Putamen (tissue), 1 donor: ENCODE measurements around the gene NFASC.

Experiments
- DNase-seq: peaks from one replicate; pipeline ENCODE4 v3.0.0-alpha.2; 2016; ENCODE audit warnings: low spot score

Gene NFASC

DNA sequence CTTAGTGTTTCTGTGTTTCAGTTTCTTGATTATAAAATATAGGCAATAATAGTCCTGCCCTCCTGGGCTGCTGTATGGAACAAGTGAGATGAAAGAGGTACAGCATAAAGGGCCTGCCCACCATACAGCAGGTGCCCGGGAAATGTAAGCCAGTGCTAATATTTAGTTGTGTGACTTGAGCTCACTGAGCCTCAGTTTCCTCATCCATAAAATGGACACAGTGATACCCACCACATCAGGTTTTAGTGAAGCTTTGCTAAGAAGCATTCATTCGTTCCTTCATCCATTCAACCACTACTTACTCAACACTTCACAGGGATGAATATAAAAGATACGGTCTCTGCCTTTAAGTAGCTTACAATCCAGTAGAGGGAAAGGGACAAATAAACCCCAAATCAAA is 192.2 kb downstream of the NFASC start:
- no peak for DNase-seq

DNA sequence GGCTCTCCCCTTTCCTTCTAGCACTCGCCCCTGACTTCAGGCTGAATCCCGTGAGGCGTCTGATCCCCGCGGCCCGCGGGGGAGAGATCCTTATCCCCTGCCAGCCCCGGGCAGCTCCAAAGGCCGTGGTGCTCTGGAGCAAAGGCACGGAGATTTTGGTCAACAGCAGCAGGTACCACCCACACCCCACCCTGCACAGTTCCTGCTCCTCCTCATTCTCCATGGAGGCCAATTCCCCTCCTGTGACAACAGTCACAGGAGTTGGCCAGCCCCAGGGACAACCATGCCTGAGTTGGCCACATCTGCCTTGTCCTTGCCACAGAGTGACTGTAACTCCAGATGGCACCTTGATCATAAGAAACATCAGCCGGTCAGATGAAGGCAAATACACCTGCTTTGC is 193.6 kb downstream of the NFASC start:
- no peak for DNase-seq

DNA sequence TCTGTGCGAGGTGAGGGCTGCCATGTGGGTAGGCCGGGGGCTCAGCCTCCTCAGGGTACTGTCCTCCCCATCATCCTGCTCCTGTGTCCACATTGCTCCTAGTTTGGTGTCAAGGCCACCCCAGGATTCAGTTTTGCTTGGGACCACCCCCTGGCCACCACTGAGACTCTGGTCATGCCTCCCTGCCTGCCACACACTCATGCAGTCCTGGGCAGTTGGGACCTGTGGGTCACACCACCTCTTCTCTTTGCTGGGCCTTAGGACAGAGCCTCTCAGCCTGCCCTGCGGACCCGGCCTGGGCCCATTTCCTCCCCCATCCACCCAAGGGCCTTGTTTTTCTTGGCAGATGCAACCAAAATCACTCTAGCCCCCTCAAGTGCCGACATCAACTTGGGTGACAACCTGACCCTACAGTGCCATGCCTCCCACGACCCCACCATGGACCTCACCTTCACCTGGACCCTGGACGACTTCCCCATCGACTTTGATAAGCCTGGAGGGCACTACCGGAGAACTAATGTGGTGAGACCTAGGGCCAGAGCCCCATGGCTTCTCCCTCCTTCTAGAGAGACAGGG is 194.2 kb downstream of the NFASC start:
- DNase-seq: no peak

DNA sequence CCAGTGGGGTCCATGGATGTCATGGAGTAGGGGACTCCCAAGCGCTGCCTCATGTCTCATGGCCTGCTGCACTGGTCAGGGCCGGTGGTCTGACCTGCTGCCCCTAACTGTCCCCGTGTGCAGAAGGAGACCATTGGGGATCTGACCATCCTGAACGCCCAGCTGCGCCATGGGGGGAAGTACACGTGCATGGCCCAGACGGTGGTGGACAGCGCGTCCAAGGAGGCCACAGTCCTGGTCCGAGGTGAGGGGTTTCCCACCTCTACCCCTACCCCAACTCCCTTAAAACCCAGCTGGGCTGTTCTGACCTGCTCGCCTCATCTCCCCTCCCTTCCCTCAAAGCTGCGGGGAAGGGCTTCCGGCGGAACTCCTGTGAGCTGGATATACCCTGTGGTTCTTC is 195.0 kb downstream of the NFASC start:
- DNase-seq: no peak

DNA sequence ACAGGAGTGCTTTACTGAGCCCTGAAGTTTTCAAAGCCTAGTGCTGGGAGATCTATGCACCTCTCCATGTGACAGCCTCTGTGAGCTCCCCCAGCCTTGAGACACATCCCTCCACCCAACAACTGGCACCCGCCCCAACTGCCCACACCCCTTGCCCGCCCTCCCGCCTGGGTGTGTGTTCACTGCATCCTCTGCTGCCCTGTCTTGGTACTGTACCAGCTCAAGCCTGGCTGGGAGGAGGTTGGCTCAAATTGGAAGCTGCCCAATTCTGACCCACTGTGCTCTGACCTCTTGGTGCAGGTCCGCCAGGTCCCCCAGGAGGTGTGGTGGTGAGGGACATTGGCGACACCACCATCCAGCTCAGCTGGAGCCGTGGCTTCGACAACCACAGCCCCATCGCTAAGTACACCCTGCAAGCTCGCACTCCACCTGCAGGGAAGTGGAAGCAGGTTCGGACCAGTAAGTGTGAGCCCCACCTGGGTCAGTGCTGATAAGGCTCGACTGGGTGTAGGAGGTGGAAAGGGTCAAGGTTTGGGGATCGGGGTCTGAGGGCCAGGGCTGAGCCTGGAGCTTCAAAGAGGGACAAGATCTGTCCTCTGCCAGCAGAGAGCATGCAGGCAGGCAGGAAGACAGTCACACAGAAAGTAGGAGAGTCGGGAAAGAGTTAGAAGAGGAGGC is 195.6 kb downstream of the NFASC start:
- DNase-seq: no peak

DNA sequence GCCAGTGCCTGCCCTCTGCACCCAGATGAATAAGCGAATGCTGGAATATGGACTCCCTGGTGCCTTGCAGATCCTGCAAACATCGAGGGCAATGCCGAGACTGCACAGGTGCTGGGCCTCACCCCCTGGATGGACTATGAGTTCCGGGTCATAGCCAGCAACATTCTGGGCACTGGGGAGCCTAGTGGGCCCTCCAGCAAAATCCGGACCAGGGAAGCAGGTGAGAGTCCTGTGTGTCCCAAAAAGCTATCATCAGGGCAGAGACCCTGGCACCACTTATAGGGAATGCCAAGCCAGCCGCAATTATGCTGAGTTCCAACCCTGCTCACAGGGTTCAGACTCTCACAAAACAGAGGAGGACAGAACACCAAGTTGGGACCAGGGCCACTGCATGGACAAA is 196.4 kb downstream of the NFASC start:
- DNase-seq: no peak

DNA sequence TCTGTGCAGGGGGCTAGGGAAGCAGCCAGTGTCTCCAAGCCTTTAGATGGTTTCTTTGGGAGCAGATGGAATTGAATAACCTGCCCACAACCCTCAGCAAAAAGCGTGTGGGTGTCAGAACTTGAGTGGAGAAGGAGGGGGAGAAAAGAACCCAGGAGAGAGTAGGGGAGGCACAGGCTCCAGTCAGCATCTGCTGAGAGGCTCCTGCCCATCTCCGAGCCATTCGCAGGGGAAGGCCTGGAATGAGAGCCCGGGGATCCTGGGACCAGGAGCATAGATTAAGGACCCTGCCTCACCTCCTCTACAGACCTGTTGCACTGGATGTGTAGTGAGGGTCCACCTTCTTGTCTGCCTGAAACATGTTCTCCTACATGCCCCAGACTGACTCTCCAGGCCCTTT is 197.3 kb downstream of the NFASC start:
- DNase-seq: no peak

DNA sequence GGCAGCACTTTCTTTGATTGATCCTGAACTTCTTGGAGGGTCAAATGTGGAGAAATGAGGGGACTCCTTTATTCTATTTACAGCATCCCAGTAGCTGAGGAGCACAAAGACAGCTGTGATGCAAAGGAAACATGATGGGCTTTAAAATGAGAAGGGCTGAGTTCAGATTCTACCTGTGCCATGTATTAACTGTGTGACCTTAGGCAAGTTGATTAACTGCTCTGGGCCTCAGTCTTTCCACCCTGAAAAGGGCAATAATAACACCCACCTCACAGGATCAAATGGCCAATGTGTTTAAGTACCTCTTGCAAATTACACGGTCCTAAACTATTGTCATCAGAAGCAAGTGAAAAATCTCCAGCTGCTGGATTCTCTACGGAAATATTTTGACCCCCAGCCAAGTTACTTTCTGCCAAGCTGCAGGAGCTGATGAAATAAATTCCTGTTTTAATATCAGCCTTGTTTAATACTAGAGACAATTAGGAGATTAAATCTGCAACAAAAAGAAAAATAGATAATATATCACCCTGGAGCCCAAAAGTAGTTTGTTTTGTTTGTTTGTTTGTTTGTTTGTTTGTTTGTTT is 197.9 kb downstream of the NFASC start:
- no peak for DNase-seq

DNA sequence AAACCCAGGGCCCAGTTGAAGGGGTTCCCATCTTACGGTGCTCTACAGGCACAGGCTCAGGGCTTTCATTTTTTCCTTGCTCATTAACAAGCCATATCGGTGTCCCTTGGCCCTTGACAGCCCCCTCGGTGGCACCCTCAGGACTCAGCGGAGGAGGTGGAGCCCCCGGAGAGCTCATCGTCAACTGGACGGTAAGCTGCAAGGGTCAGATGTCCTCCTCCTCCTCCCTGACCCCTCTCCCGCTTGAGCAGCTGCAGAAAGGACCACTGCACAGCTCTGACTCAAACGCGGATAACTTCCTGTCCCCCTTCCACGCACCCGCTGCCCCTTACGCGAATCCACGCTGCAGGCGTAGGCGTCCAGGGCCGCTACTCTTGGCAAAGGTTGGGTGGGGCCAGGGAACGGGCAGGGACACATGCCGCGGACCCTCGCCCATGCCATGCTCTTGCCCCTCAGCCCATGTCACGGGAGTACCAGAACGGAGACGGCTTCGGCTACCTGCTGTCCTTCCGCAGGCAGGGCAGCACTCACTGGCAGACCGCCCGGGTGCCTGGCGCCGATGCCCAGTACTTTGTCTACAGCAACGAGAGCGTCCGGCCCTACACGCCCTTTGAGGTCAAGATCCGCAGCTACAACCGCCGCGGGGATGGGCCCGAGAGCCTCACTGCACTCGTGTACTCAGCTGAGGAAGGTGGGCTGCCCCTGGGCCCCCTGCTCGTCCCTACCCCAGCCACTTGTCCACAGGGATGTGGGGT is 198.9 kb downstream of the NFASC start:
- DNase-seq: no peak

DNA sequence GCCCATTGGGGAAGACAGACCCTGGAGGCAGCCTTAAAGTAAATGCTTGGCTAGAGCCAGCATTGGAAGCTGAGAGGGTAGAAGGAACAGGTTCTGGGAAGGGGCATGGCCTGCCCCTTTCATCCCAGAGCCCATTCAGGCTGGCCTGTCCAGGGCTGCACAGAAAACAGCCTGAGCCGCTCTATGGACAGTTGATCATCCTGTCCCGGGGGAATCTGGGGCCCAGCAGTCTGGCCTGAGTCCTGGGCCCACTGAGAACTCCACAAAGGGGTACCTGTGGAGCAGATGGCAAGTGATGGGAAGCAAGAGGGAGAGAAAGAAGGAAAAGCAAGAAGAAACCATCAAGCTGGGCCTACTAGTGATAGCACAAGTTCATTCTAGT is 200.4 kb downstream of the NFASC start:
- no peak for DNase-seq

DNA sequence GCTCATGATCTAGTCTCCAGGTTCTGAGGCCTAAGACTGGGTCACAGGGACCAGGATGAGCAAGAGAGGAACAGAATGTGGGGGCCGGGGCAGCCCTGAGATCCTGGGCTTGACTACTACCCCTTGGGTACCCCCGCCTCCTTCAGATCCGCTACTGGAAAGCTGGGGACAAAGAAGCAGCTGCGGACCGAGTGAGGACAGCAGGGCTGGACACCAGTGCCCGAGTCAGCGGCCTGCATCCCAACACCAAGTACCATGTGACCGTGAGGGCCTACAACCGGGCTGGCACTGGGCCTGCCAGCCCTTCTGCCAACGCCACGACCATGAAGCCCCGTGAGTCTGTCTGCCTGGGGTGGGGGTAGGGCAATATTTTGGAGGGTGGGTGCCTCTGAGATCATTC is 201.1 kb downstream of the NFASC start:
- DNase-seq: no peak

DNA sequence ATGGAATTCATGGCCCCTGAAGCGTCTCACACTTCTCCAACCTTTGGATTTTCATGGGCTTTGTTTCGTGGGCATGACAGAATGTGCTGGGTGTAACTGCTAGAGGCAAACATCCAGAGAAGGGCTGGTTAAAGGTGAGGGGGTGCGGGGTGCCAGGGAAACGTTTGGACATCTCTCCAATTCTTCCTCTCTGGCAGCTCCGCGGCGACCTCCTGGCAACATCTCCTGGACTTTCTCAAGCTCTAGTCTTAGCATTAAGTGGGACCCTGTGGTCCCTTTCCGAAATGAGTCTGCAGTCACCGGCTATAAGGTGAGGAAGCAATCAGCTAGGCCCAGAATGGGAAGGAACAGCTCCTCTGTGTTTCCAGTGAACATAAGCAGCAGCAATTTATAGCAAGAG is 201.6 kb downstream of the NFASC start:
- DNase-seq: no peak
